GM21723 (cell line): Measurements from ENCODE around the gene SMIM10L2A.
"Not testable (repeated sequence)": the region's sequence is repeated elsewhere in the genome, so short reads cannot be mapped to it uniquely, and the experiment has no call there.

ENCODE experiments used
- ATAC-seq: cut with Tn5 transposase; IDR thresholded peaks from one replicate; pipeline ENCODE4 v1.9.1; 2021; ENCODE audit warnings: mild to moderate bottlenecking, moderate library complexity; ENCODE audit not compliant: unreplicated experiment

SMIM10L2A gene

GRCh38 chrX:135449637-135450550 lies 28.1 kb downstream of the SMIM10L2A start:
- no peak for ATAC-seq

- no peak for ATAC-seq
These were observed 31.6 kb downstream of the SMIM10L2A start for GRCh38 chrX:135453381-135453780.

- no peak for ATAC-seq
These were observed 33.1 kb downstream of the SMIM10L2A start for GRCh38 chrX:135454816-135455215.

- not testable (repeated sequence) for ATAC-seq
These were observed 40.0 kb downstream of the SMIM10L2A start for GRCh38 chrX:135461756-135462155.

- peak; percentile 57 for ATAC-seq
These were observed 42.2 kb downstream of the SMIM10L2A start for GRCh38 chrX:135463937-135464336.

GRCh38 chrX:135476378-135476777 lies 54.6 kb downstream of the SMIM10L2A start:
- ATAC-seq = no peak

- ATAC-seq = no peak
These were observed 55.8 kb downstream of the SMIM10L2A start for GRCh38 chrX:135477576-135477975.
